Measurements from ENCODE around the gene ASB18. TPM values are rescaled to one million over a fixed set of nuclear protein-coding genes. Genes with fewer than 3 reads are reported as not detected.

The ASB18 gene
- total and polyA plus RNA-seq, 2 donors from 2014 or later, result not detected

- Histone ChIP-seq H3K27ac (ENCODE audit: low read depth in 2 of 2, low read length in 2 of 2) (no peak overlapping the region), H3K4me1 (ENCODE audit: control insufficient read depth in 2 of 3, insufficient read depth in 2 of 3, low read depth in 1 of 3, low read length in 3 of 3) (no peaks in the 10 kb centered on the region), H3K27me3 (ENCODE audit: control insufficient read depth, insufficient read depth, low read length) (no peaks in the 10 kb centered on the region), H3K4me3 (ENCODE audit: low read length in 3 of 3) (no peak overlapping the region), H3K9ac (ENCODE audit: low read length in 3 of 3) (no peak overlapping the region), H3K36me3 (ENCODE audit: control insufficient read depth in 2 of 3, insufficient read depth in 3 of 3, low read length in 3 of 3) (no peaks in the 10 kb centered on the region), H3K9me3 (ENCODE audit: control insufficient read depth in 2 of 3, insufficient read depth in 1 of 3, low read length in 3 of 3) (no peaks in the 10 kb centered on the region)
- DNase-seq (no peak), FAIRE-seq (no peak)
- intact Hi-C loops (cut with DNase I), result no loop called here
- no peak for TF ChIP-seq CTCF (IDR thresholded peaks at IDR 0.05; ENCODE audit: borderline replicate concordance, extremely low read depth, insufficient read depth)
Measured at GRCh38 chr2:236262238-236262637, 2.0 kb downstream of the ASB18 start.

GRCh38 chr2:236261452-236261851 lies 2.8 kb downstream of the ASB18 start:
- Histone ChIP-seq H3K4me1 (ENCODE audit: control insufficient read depth in 2 of 3, insufficient read depth in 2 of 3, low read depth in 1 of 3, low read length in 3 of 3) (no peaks in the 10 kb centered on the region), H3K4me3 (ENCODE audit: low read length in 3 of 3) (no peak overlapping the region), H3K36me3 (ENCODE audit: control insufficient read depth in 2 of 3, insufficient read depth in 3 of 3, low read length in 3 of 3) (no peaks in the 10 kb centered on the region), H3K9me3 (ENCODE audit: control insufficient read depth in 2 of 3, insufficient read depth in 1 of 3, low read length in 3 of 3) (no peaks in the 10 kb centered on the region), H3K9ac (ENCODE audit: low read length in 3 of 3) (no peak overlapping the region), H3K27ac (ENCODE audit: low read depth in 2 of 2, low read length in 2 of 2) (no peak overlapping the region), H3K27me3 (ENCODE audit: control insufficient read depth, insufficient read depth, low read length) (no peaks in the 10 kb centered on the region)
- TF ChIP-seq CTCF (IDR thresholded peaks at IDR 0.05; ENCODE audit: borderline replicate concordance, extremely low read depth, insufficient read depth), result no peak
- intact Hi-C loops (cut with DNase I), result no loop called here
- DNase-seq (no peak), FAIRE-seq (no peak)

- TF ChIP-seq CTCF (IDR thresholded peaks at IDR 0.05; ENCODE audit: borderline replicate concordance, extremely low read depth, insufficient read depth), result no peak
- H3K27me3 ChIP-seq (ENCODE audit: control insufficient read depth, insufficient read depth, low read length), result no peaks in the 10 kb centered on the region
- H3K4me1 ChIP-seq (ENCODE audit: control insufficient read depth in 2 of 3, insufficient read depth in 2 of 3, low read depth in 1 of 3, low read length in 3 of 3), result no peaks in the 10 kb centered on the region
- H3K36me3 ChIP-seq (ENCODE audit: control insufficient read depth in 2 of 3, insufficient read depth in 3 of 3, low read length in 3 of 3), result no peaks in the 10 kb centered on the region
- no peak overlapping the region for H3K4me3 ChIP-seq (ENCODE audit: low read length in 3 of 3)
- FAIRE-seq, result no peak
- H3K9me3 ChIP-seq (ENCODE audit: control insufficient read depth in 2 of 3, insufficient read depth in 1 of 3, low read length in 3 of 3), result no peaks in the 10 kb centered on the region
- intact Hi-C loops (cut with DNase I), result no loop called here
- H3K9ac ChIP-seq (ENCODE audit: low read length in 3 of 3), result no peak overlapping the region
- H3K27ac ChIP-seq (ENCODE audit: low read depth in 2 of 2, low read length in 2 of 2), result no peak overlapping the region
- no peak for DNase-seq
Measured at GRCh38 chr2:236259371-236259770, 4.8 kb downstream of the ASB18 start.

- TF ChIP-seq CTCF (IDR thresholded peaks at IDR 0.05; ENCODE audit: borderline replicate concordance, extremely low read depth, insufficient read depth), result no peak
- H3K36me3 ChIP-seq (ENCODE audit: control insufficient read depth in 2 of 3, insufficient read depth in 3 of 3, low read length in 3 of 3), result no peaks in the 10 kb centered on the region
- H3K4me3 ChIP-seq (ENCODE audit: low read length in 3 of 3), result no peak overlapping the region
- H3K9ac ChIP-seq (ENCODE audit: low read length in 3 of 3), result no peak overlapping the region
- intact Hi-C loops (cut with DNase I), result no loop called here
- no peaks in the 10 kb centered on the region for H3K27me3 ChIP-seq (ENCODE audit: control insufficient read depth, insufficient read depth, low read length)
- DNase-seq (peak in 1 of 5 donors; percentile 10), FAIRE-seq (no peak)
- H3K4me1 ChIP-seq (ENCODE audit: control insufficient read depth in 2 of 3, insufficient read depth in 2 of 3, low read depth in 1 of 3, low read length in 3 of 3), result no peaks in the 10 kb centered on the region
- H3K27ac ChIP-seq (ENCODE audit: low read depth in 2 of 2, low read length in 2 of 2), result no peak overlapping the region
- H3K9me3 ChIP-seq (ENCODE audit: control insufficient read depth in 2 of 3, insufficient read depth in 1 of 3, low read length in 3 of 3), result no peaks in the 10 kb centered on the region
Measured at GRCh38 chr2:236257575-236257974, 6.6 kb downstream of the ASB18 start.

All from kidney (tissue), 14 donors.